Measurements from ENCODE around the gene RNF13.

RNF13 gene

GRCh38 chr3:149772861-149773260 is 40.2 kb upstream of the RNF13 start:
- TF ChIP-seq SIN3A (IDR thresholded peaks at IDR 0.05; ENCODE audit: borderline replicate concordance, insufficient read depth, low read length) = no peak
- TF ChIP-seq POLR2AphosphoS5 (IDR thresholded peaks at IDR 0.05; ENCODE audit: low read depth, low read length) = no peak
- no peak for TF ChIP-seq TAF1 (IDR thresholded peaks at IDR 0.05; ENCODE audit: borderline replicate concordance, insufficient read depth, low read length)
- TF ChIP-seq, protein P1, sequence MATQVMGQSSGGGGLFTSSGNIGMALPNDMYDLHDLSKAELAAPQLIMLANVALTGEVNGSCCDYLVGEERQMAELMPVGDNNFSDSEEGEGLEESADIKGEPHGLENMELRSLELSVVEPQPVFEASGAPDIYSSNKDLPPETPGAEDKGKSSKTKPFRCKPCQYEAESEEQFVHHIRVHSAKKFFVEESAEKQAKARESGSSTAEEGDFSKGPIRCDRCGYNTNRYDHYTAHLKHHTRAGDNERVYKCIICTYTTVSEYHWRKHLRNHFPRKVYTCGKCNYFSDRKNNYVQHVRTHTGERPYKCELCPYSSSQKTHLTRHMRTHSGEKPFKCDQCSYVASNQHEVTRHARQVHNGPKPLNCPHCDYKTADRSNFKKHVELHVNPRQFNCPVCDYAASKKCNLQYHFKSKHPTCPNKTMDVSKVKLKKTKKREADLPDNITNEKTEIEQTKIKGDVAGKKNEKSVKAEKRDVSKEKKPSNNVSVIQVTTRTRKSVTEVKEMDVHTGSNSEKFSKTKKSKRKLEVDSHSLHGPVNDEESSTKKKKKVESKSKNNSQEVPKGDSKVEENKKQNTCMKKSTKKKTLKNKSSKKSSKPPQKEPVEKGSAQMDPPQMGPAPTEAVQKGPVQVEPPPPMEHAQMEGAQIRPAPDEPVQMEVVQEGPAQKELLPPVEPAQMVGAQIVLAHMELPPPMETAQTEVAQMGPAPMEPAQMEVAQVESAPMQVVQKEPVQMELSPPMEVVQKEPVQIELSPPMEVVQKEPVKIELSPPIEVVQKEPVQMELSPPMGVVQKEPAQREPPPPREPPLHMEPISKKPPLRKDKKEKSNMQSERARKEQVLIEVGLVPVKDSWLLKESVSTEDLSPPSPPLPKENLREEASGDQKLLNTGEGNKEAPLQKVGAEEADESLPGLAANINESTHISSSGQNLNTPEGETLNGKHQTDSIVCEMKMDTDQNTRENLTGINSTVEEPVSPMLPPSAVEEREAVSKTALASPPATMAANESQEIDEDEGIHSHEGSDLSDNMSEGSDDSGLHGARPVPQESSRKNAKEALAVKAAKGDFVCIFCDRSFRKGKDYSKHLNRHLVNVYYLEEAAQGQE (IDR thresholded peaks at IDR 0.05; ENCODE audit: insufficient read depth in 1 of 2, low read depth in 2 of 2, low read length in 2 of 2) = no peak
- no peak for TF ChIP-seq FOXP2 (optimal IDR thresholded peaks at IDR 0.05; ENCODE audit: borderline replicate concordance, extremely low read depth, extremely low read length, insufficient read depth)

DNA sequence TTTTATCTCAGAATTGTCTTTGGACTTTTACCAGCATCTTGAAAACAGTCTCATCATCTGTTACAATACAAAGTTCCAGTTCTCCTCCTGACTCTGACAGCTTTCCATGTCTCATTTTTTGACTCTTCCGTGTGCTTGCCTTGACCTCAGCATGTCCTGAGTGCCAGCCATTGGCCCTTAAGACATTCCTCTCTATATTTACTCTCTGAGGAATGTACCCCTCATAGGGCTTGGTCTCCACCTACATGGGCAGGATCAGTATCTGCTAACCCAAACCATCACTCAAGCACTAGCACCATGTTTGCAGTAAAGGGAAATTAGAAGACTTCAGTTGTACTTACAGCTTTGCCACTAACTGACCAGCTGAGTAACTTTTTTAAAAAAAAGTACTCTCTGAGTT is 36.8 kb upstream of the RNF13 start:
- TF ChIP-seq FOXP2 (optimal IDR thresholded peaks at IDR 0.05; ENCODE audit: borderline replicate concordance, extremely low read depth, extremely low read length, insufficient read depth) (no peak), POLR2AphosphoS5 (IDR thresholded peaks at IDR 0.05; ENCODE audit: low read depth, low read length) (no peak), SIN3A (IDR thresholded peaks at IDR 0.05; ENCODE audit: borderline replicate concordance, insufficient read depth, low read length) (no peak), TAF1 (IDR thresholded peaks at IDR 0.05; ENCODE audit: borderline replicate concordance, insufficient read depth, low read length) (no peak)
- TF ChIP-seq, protein P1 (IDR thresholded peaks at IDR 0.05; ENCODE audit: insufficient read depth in 1 of 2, low read depth in 2 of 2, low read length in 2 of 2) = no peak

- TF ChIP-seq FOXP2 (optimal IDR thresholded peaks at IDR 0.05; ENCODE audit: borderline replicate concordance, extremely low read depth, extremely low read length, insufficient read depth) = no peak
- TF ChIP-seq POLR2AphosphoS5 (IDR thresholded peaks at IDR 0.05; ENCODE audit: low read depth, low read length) = no peak
- TF ChIP-seq, protein P1 (IDR thresholded peaks at IDR 0.05; ENCODE audit: insufficient read depth in 1 of 2, low read depth in 2 of 2, low read length in 2 of 2) = no peak
- no peak for TF ChIP-seq TAF1 (IDR thresholded peaks at IDR 0.05; ENCODE audit: borderline replicate concordance, insufficient read depth, low read length)
- TF ChIP-seq SIN3A (IDR thresholded peaks at IDR 0.05; ENCODE audit: borderline replicate concordance, insufficient read depth, low read length) = no peak
Observed at GRCh38 chr3:149777414-149778214, 35.4 kb upstream of the RNF13 start.

GRCh38 chr3:149781211-149781610 is 31.8 kb upstream of the RNF13 start:
- no peak for TF ChIP-seq POLR2AphosphoS5 (IDR thresholded peaks at IDR 0.05; ENCODE audit: low read depth, low read length)
- no peak for TF ChIP-seq TAF1 (IDR thresholded peaks at IDR 0.05; ENCODE audit: borderline replicate concordance, insufficient read depth, low read length)
- TF ChIP-seq SIN3A (IDR thresholded peaks at IDR 0.05; ENCODE audit: borderline replicate concordance, insufficient read depth, low read length) = no peak
- TF ChIP-seq FOXP2 (optimal IDR thresholded peaks at IDR 0.05; ENCODE audit: borderline replicate concordance, extremely low read depth, extremely low read length, insufficient read depth) = no peak
- TF ChIP-seq, protein P1 (IDR thresholded peaks at IDR 0.05; ENCODE audit: insufficient read depth in 1 of 2, low read depth in 2 of 2, low read length in 2 of 2) = no peak
